Liver (tissue), 9 donors: ENCODE data around the gene ATG4C. TPM values are rescaled to one million over a fixed set of nuclear protein-coding genes. Genes with fewer than 3 reads are reported as not detected.

Source experiments
- DNase-seq: peaks from one replicate; pipeline ENCODE4 v3.0.0-alpha.2; 2017; ENCODE audit warnings: low spot score
- H3K27ac ChIP-seq, 2 donors: one replicate each; pipeline ENCODE4 v1.7.0; 2013; ENCODE audit warnings: inconsistent platforms in 2 of 2, low read length in 2 of 2, control low read depth in 1 of 2, low read depth in 1 of 2, mild to moderate bottlenecking in 1 of 2
- H3K27me3 ChIP-seq, 4 donors: one replicate each; pipeline versions ENCODE4 v1.6.1 to v1.7.0; 2013; ENCODE audit warnings: low read length in 3 of 4, inconsistent platforms in 1 of 4, mild to moderate bottlenecking in 1 of 4, moderate library complexity in 1 of 4; ENCODE audit not compliant: control insufficient read depth in 4 of 4, insufficient read depth in 4 of 4
- H3K36me3 ChIP-seq, 4 donors: one replicate each; pipeline versions ENCODE4 v1.6.1 to v1.7.0; 2013; ENCODE audit warnings: low read length in 3 of 4, mild to moderate bottlenecking in 3 of 4, low read depth in 1 of 4, moderate library complexity in 1 of 4; ENCODE audit not compliant: control insufficient read depth in 4 of 4, insufficient read depth in 3 of 4
- H3K4me1 ChIP-seq, 4 donors: one replicate each; pipeline versions ENCODE4 v1.6.1 to v1.7.0; 2013; ENCODE audit warnings: low read length in 3 of 4, mild to moderate bottlenecking in 3 of 4, moderate library complexity in 1 of 4; ENCODE audit not compliant: control insufficient read depth in 4 of 4, insufficient read depth in 4 of 4
- H3K4me3 ChIP-seq, 3 donors: one replicate each; pipeline versions ENCODE4 v1.6.1 to v1.7.0; 2013; ENCODE audit warnings: low read length in 3 of 3, control low read depth in 1 of 3, low read depth in 1 of 3, mild to moderate bottlenecking in 1 of 3
- H3K9ac ChIP-seq, 2 donors: one replicate each; pipeline ENCODE4 v1.7.0; 2013; ENCODE audit warnings: low read length in 2 of 2, mild to moderate bottlenecking in 2 of 2, moderate library complexity in 2 of 2, control low read depth in 1 of 2, low read depth in 1 of 2
- H3K9me3 ChIP-seq, 4 donors: one replicate each; pipeline versions ENCODE4 v1.6.1 to v1.7.0; 2013; ENCODE audit warnings: low read length in 3 of 4; ENCODE audit not compliant: control insufficient read depth in 4 of 4
- EGR1 ChIP-seq, 2 donors: IDR thresholded peaks; 2 replicates each; pipeline ENCODE4 v1.6.1; 2016 to 2018; ENCODE audit warnings: antibody characterized with exemption in 2 of 2, low read depth in 2 of 2
- FOXA1 ChIP-seq: IDR thresholded peaks from 2 replicates; pipeline ENCODE4 v1.6.1; 2016; ENCODE audit warnings: antibody characterized with exemption
- FOXA2 ChIP-seq: IDR thresholded peaks from 2 replicates; pipeline ENCODE4 v1.6.1; 2016; ENCODE audit warnings: antibody characterized with exemption
- GABPA ChIP-seq, 2 donors: IDR thresholded peaks in 1 of 2; conservative IDR thresholded peaks in 1 of 2; 2 replicates each; pipeline ENCODE4 v1.6.1; 2016; ENCODE audit warnings: antibody characterized with exemption in 2 of 2, mild to moderate bottlenecking in 1 of 2, moderate library complexity in 1 of 2
- HNF4A ChIP-seq, 2 donors: conservative IDR thresholded peaks; 2 replicates each; pipeline ENCODE4 v1.6.1; 2016; ENCODE audit warnings: antibody characterized with exemption in 2 of 2, mild to moderate bottlenecking in 2 of 2
- HNF4G ChIP-seq: IDR thresholded peaks from 2 replicates; pipeline ENCODE4 v1.6.1; 2016; ENCODE audit warnings: antibody characterized with exemption
- JUND ChIP-seq, 2 donors: IDR thresholded peaks; 2 replicates each; pipeline ENCODE4 v1.6.1; 2016; ENCODE audit warnings: antibody characterized with exemption in 2 of 2
- NR2F2 ChIP-seq: IDR thresholded peaks from 2 replicates; pipeline ENCODE4 v1.6.1; 2016; ENCODE audit warnings: antibody characterized with exemption
- RAD21 ChIP-seq, 2 donors: IDR thresholded peaks; 2 replicates each; pipeline ENCODE4 v1.6.1; 2016; ENCODE audit warnings: antibody characterized with exemption in 2 of 2, mild to moderate bottlenecking in 2 of 2
- RXRA ChIP-seq, 2 donors: IDR thresholded peaks; 2 replicates each; pipeline ENCODE4 v1.6.1; 2017 to 2018; ENCODE audit warnings: antibody characterized with exemption in 2 of 2, mild to moderate bottlenecking in 1 of 2
- SP1 ChIP-seq: IDR thresholded peaks from 2 replicates; pipeline ENCODE4 v1.6.1; 2018; ENCODE audit warnings: antibody characterized with exemption, mild to moderate bottlenecking
- TAF1 ChIP-seq: conservative IDR thresholded peaks from 2 replicates; pipeline ENCODE4 v1.6.1; 2016; ENCODE audit warnings: antibody characterized with exemption, mild to moderate bottlenecking
- YY1 ChIP-seq: IDR thresholded peaks from 2 replicates; pipeline ENCODE4 v1.6.1; 2016; ENCODE audit warnings: antibody characterized with exemption, mild to moderate bottlenecking
- WGBS: extraction: QIAGEN DNeasy Blood & Tissue Kit; methylation state at CpG from one replicate; pipeline ENCODE4 v1.1.7; 2013; 5-methylcytosine and 5-hydroxymethylcytosine counted together
- polyA plus RNA-seq, 2 donors: library from polyadenylated mRNA; stranded (reverse) in 1 of 2; unstranded in 1 of 2; fragments of 200-250 nt in 1 of 2; fragments of >200 nt in 1 of 2; fragmentation: Nextera tagmentation in 1 of 2; extraction: Ambion mirVana in 1 of 2; gene quantifications; one replicate each; pipeline versions ENCODE4 v1.2.1 to v1.2.3, GENCODE V29; 2013 to 2015
- total RNA-seq, 2 donors: library from RNA; depleted of rRNA; stranded (reverse); fragments of >200 nt; gene quantifications; one replicate each; pipeline ENCODE4 v1.2.3, GENCODE V29; 2014
- TF ChIP-seq, protein P1 (sequence below): IDR thresholded peaks from 2 replicates; pipeline ENCODE4 v1.6.1; 2016; ENCODE audit warnings: antibody characterized with exemption
- TF ChIP-seq, protein P2 (sequence below): IDR thresholded peaks from 2 replicates; pipeline ENCODE4 v1.6.1; 2016; ENCODE audit warnings: antibody characterized with exemption, mild to moderate bottlenecking
- TF ChIP-seq, protein P3 (sequence below): fragments of 150-350 bp; IDR thresholded peaks from 2 replicates; pipeline ENCODE4 v1.5.1; 2017; ENCODE audit warnings: improper control_type of control experiment, low read depth, low read length; ENCODE audit not compliant: missing input control
- TF ChIP-seq, protein P4 (sequence below): IDR thresholded peaks from 2 replicates; pipeline ENCODE4 v1.6.1; 2016; ENCODE audit warnings: antibody characterized with exemption
- TF ChIP-seq, protein P5 (sequence below): IDR thresholded peaks from 2 replicates; pipeline ENCODE4 v1.6.1; 2016; ENCODE audit warnings: antibody characterized with exemption
- donor health status: healthy.
- donor health status: healthy.
- donor health status: healthy.
- donor health status: healthy.
- donor health status: healthy.

ATG4C gene
- total and polyA plus RNA-seq, 4 donors: 3.8 to 8.4 (median 5.2) TPM

DNA sequence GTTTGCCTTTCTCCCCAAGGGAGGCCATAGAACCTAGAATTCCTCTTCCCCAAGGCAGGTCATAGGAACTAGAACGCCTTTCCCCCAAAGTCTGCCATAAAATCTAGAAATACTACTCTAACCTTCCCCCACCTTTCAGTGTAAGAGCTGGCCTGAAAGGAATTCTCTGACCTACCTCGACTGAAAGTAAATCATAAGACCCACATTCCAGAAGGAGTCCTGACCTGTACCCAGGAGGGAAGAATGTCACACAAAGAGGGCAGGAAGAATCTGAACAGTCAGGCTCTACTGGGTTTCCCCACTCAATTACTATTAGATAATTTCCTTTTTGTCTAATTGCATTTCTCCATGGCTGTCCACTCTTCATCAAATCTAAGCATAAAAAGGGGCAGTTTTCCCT lies 5.7 kb upstream of the ATG4C start:
- no peak for DNase-seq
- no peak overlapping the region for H3K9ac ChIP-seq
- WGBS: 60% methylated on average over 2 of the region's 2 CpGs
- H3K27ac ChIP-seq: no peak overlapping the region
- H3K27me3 ChIP-seq: no peaks in the 10 kb centered on the region
- H3K9me3 ChIP-seq: no peaks in the 10 kb centered on the region
- TF ChIP-seq, protein P1, sequence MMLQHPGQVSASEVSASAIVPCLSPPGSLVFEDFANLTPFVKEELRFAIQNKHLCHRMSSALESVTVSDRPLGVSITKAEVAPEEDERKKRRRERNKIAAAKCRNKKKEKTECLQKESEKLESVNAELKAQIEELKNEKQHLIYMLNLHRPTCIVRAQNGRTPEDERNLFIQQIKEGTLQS: no peak
- TF ChIP-seq, protein P2, sequence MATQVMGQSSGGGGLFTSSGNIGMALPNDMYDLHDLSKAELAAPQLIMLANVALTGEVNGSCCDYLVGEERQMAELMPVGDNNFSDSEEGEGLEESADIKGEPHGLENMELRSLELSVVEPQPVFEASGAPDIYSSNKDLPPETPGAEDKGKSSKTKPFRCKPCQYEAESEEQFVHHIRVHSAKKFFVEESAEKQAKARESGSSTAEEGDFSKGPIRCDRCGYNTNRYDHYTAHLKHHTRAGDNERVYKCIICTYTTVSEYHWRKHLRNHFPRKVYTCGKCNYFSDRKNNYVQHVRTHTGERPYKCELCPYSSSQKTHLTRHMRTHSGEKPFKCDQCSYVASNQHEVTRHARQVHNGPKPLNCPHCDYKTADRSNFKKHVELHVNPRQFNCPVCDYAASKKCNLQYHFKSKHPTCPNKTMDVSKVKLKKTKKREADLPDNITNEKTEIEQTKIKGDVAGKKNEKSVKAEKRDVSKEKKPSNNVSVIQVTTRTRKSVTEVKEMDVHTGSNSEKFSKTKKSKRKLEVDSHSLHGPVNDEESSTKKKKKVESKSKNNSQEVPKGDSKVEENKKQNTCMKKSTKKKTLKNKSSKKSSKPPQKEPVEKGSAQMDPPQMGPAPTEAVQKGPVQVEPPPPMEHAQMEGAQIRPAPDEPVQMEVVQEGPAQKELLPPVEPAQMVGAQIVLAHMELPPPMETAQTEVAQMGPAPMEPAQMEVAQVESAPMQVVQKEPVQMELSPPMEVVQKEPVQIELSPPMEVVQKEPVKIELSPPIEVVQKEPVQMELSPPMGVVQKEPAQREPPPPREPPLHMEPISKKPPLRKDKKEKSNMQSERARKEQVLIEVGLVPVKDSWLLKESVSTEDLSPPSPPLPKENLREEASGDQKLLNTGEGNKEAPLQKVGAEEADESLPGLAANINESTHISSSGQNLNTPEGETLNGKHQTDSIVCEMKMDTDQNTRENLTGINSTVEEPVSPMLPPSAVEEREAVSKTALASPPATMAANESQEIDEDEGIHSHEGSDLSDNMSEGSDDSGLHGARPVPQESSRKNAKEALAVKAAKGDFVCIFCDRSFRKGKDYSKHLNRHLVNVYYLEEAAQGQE: no peak
- TF ChIP-seq JUND (IDR thresholded peaks at IDR 0.05) (no peak), FOXA2 (no peak), RAD21 (IDR thresholded peaks at IDR 0.05) (no peak), RXRA (IDR thresholded peaks at IDR 0.05) (no peak), GABPA (IDR thresholded peaks at IDR 0.05 in 1 of 2, conservative IDR thresholded peaks at IDR 0.05 in 1 of 2) (no peak), SP1 (no peak), NR2F2 (no peak), TAF1 (no peak), HNF4A (conservative IDR thresholded peaks at IDR 0.05) (no peak), YY1 (no peak), EGR1 (IDR thresholded peaks at IDR 0.05; ENCODE audit: low read depth in 2 of 2) (no peak), HNF4G (no peak), FOXA1 (no peak)
- TF ChIP-seq, protein P3, sequence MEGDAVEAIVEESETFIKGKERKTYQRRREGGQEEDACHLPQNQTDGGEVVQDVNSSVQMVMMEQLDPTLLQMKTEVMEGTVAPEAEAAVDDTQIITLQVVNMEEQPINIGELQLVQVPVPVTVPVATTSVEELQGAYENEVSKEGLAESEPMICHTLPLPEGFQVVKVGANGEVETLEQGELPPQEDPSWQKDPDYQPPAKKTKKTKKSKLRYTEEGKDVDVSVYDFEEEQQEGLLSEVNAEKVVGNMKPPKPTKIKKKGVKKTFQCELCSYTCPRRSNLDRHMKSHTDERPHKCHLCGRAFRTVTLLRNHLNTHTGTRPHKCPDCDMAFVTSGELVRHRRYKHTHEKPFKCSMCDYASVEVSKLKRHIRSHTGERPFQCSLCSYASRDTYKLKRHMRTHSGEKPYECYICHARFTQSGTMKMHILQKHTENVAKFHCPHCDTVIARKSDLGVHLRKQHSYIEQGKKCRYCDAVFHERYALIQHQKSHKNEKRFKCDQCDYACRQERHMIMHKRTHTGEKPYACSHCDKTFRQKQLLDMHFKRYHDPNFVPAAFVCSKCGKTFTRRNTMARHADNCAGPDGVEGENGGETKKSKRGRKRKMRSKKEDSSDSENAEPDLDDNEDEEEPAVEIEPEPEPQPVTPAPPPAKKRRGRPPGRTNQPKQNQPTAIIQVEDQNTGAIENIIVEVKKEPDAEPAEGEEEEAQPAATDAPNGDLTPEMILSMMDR: no peak
- TF ChIP-seq, protein P4, sequence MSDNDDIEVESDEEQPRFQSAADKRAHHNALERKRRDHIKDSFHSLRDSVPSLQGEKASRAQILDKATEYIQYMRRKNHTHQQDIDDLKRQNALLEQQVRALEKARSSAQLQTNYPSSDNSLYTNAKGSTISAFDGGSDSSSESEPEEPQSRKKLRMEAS: no peak
- TF ChIP-seq, protein P5, sequence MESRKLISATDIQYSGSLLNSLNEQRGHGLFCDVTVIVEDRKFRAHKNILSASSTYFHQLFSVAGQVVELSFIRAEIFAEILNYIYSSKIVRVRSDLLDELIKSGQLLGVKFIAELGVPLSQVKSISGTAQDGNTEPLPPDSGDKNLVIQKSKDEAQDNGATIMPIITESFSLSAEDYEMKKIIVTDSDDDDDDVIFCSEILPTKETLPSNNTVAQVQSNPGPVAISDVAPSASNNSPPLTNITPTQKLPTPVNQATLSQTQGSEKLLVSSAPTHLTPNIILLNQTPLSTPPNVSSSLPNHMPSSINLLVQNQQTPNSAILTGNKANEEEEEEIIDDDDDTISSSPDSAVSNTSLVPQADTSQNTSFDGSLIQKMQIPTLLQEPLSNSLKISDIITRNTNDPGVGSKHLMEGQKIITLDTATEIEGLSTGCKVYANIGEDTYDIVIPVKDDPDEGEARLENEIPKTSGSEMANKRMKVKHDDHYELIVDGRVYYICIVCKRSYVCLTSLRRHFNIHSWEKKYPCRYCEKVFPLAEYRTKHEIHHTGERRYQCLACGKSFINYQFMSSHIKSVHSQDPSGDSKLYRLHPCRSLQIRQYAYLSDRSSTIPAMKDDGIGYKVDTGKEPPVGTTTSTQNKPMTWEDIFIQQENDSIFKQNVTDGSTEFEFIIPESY: no peak
- no peaks in the 10 kb centered on the region for H3K36me3 ChIP-seq
- no peak overlapping the region for H3K4me3 ChIP-seq
- peaks cover 0 to under 1% (median 0%) of the 10 kb centered on the region in 4 donors for H3K4me1 ChIP-seq
